GM21529 (cell line): ENCODE data around the gene UBA3.
A peak's percentile ranks its signal among the peaks of the same experiment; 100 is the strongest.

ENCODE experiments used
- ATAC-seq: cut with Tn5 transposase; IDR thresholded peaks from one replicate; pipeline ENCODE4 v1.9.1; 2021; ENCODE audit not compliant: unreplicated experiment

UBA3 gene

GRCh38 chr3:69080233-69080920 lies at the start of gene UBA3:
Gene UBA3 (minus strand): TSS chr3:69080365. CDS start chr3:69080353, 12 bp downstream.
- ATAC-seq, result peak; percentile 39

GRCh38 chr3:69129531-69129930 lies 49.4 kb upstream of the UBA3 start:
- no peak for ATAC-seq

GRCh38 chr3:69128509-69128908 lies 48.3 kb upstream of the UBA3 start:
- ATAC-seq, result no peak

GRCh38 chr3:69126999-69127398 lies 46.8 kb upstream of the UBA3 start:
- ATAC-seq, result no peak

- ATAC-seq, result no peak
These were observed 46.1 kb upstream of the UBA3 start for GRCh38 chr3:69126216-69126615.

GRCh38 chr3:69122403-69122802 lies 42.2 kb upstream of the UBA3 start, which contains the start of gene LMOD3:
Gene LMOD3 (minus strand): TSS chr3:69122595. CDS start chr3:69122386, 209 bp downstream.
- no peak for ATAC-seq

- ATAC-seq, result no peak
These were observed 41.8 kb upstream of the UBA3 start for GRCh38 chr3:69121950-69122349.

- ATAC-seq, result no peak
These were observed 41.3 kb upstream of the UBA3 start for GRCh38 chr3:69121513-69121912.

GRCh38 chr3:69120879-69121464 lies 40.8 kb upstream of the UBA3 start:
- peak; percentile 90 for ATAC-seq

- ATAC-seq, result no peak
These were observed 39.5 kb upstream of the UBA3 start for GRCh38 chr3:69119681-69120080.

- ATAC-seq, result no peak
These were observed 39.0 kb upstream of the UBA3 start for GRCh38 chr3:69119138-69119537.

- ATAC-seq, result no peak
These were observed 38.4 kb upstream of the UBA3 start for GRCh38 chr3:69118555-69118954.

GRCh38 chr3:69116897-69117296 lies 36.7 kb upstream of the UBA3 start:
- ATAC-seq, result no peak

- no peak for ATAC-seq
These were observed 36.0 kb upstream of the UBA3 start for GRCh38 chr3:69116162-69116561.

GRCh38 chr3:69115731-69116130 lies 35.6 kb upstream of the UBA3 start:
- no peak for ATAC-seq

GRCh38 chr3:69113536-69113935 lies 33.4 kb upstream of the UBA3 start:
- ATAC-seq, result no peak

GRCh38 chr3:69110941-69111546 lies 30.9 kb upstream of the UBA3 start:
- no peak for ATAC-seq

GRCh38 chr3:69108811-69109210 lies 28.6 kb upstream of the UBA3 start:
- no peak for ATAC-seq

GRCh38 chr3:69107841-69108240 lies 27.7 kb upstream of the UBA3 start:
- ATAC-seq, result no peak

GRCh38 chr3:69105320-69105719 lies 25.2 kb upstream of the UBA3 start:
- no peak for ATAC-seq

GRCh38 chr3:69104586-69104985 lies 24.4 kb upstream of the UBA3 start:
- no peak for ATAC-seq

- ATAC-seq, result no peak
These were observed 23.0 kb upstream of the UBA3 start for GRCh38 chr3:69103123-69103522.
